ENCODE results near the gene ATRN.

ATRN gene

DNA sequence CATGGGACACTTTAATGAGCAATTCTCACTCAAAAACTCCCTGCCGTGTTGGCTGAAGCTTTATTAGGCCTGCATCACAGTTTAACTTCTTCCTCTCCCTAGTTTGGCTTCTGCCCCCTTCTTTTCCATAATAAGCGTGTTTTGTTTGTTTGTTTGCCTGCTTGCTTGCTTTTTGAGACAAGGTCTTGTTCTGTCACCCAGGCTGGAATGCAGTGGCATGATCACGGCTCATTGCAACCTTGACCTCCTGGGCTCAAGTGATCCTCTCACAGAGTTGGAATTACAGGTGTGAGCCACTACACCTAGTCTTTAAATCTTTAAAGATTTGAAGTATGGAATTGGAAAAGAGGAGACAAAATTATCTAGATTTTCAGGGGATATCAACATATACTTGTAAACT lies 38.0 kb upstream of the ATRN start:
- no peak for TF ChIP-seq CTCF (conservative IDR thresholded peaks at IDR 0.05; ENCODE audit: low read depth)
- H3K27ac ChIP-seq: no peak overlapping the region
- ChIA-PET CTCF (interaction anchor here (0.6 kb wide), 1 partner anchor 14 kb away, joined by 3 read pairs; no protein-coding TSS in a partner anchor), POLR2A (ENCODE audit: low non-redundant PET) (no interaction called here)
- no peak for DNase-seq (ENCODE audit: low spot score)

DNA sequence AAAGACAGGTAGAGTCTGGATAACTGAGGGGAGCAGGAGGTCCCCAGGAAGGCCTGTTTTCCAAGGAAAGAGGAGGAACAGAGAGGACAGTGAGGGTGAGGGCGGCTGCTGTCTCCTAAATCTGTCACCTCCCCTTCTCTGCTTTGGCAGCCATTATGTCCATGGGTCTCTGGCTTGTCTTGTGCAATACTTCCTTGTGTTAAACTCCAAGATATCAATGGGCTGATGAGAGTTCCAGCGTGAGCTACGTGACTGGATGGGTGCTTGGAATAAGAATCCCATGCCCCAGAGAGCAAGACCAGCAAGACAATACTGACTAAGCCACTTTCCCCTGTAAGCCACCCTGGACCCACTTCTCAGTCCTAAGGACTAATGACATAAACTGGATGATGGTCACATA lies 37.1 kb upstream of the ATRN start:
- ChIA-PET POLR2A (ENCODE audit: low non-redundant PET) (no interaction called here), CTCF (no interaction called here)
- no peak for TF ChIP-seq CTCF (conservative IDR thresholded peaks at IDR 0.05; ENCODE audit: low read depth)
- no peak overlapping the region for H3K27ac ChIP-seq
- no peak for DNase-seq (ENCODE audit: low spot score)

GRCh38 chr20:3434232-3434631 lies 36.6 kb upstream of the ATRN start:
- ChIA-PET POLR2A (ENCODE audit: low non-redundant PET) (no interaction called here), CTCF (no interaction called here)
- no peak overlapping the region for H3K27ac ChIP-seq
- DNase-seq (ENCODE audit: low spot score): no peak
- TF ChIP-seq CTCF (conservative IDR thresholded peaks at IDR 0.05; ENCODE audit: low read depth): no peak

GRCh38 chr20:3436864-3437574 lies 33.8 kb upstream of the ATRN start:
- CTCF ChIA-PET: interaction anchor here (0.6 kb wide), 1 partner anchor 126 kb away, joined by 3 read pairs; no protein-coding TSS in a partner anchor
- POLR2A ChIA-PET (ENCODE audit: low non-redundant PET): interaction anchor here (0.6 kb wide), 1 partner anchor 62 kb away, joined by 3 read pairs; no protein-coding TSS in a partner anchor
- H3K27ac ChIP-seq: no peak overlapping the region
- DNase-seq (ENCODE audit: low spot score): no peak
- TF ChIP-seq CTCF (conservative IDR thresholded peaks at IDR 0.05; ENCODE audit: low read depth): no peak

DNA sequence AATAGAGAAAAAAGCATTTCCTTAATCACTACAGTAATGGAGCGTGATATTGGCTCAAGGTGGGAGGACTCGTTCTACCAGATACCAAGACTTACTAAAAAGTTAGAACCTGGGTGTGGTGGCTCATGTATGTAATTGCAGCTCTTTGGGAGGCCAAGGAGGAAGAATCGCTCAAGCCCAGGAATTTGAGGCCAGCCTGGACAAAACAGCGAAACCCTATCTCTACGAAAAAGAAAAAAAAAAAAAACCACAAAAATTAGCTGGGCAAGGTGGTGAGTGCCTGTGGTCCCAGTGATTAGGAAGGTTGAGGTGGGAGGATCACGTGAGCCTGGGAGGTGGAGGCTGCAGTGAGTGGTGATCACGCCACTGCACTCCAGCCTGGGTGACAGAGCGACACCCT lies 24.0 kb upstream of the ATRN start:
- H3K27ac ChIP-seq: no peak overlapping the region
- CTCF ChIA-PET: interaction anchor here (0.6 kb wide), 2 partner anchors 14 to 22 kb away, joined by 3 to 4 read pairs; no protein-coding TSS in a partner anchor
- peak; percentile 41 for DNase-seq (ENCODE audit: low spot score)
- POLR2A ChIA-PET (ENCODE audit: low non-redundant PET): no interaction called here
- TF ChIP-seq CTCF (conservative IDR thresholded peaks at IDR 0.05; ENCODE audit: low read depth): no peak

DNA sequence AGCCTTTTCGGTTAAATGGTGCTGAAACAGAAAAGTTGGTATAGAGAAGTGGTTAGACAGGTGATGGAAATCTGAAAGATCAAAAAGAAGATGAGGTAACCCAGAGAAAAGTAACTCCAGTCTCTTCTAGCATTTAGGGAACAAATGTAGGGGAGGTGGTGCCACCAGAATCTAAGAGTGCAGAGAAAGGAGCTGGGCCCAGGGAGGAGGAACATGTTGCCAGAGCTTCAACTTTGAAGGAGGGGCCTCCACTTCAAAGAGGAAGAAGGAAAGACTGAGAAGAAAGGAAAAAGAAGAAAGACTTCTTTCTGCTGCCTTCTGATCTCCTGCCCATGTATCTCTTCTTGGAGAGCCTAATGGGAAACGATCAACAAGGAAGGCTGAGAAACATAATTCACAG lies 23.5 kb upstream of the ATRN start:
- ChIA-PET POLR2A (ENCODE audit: low non-redundant PET) (no interaction called here), CTCF (interaction anchor here (0.6 kb wide), 2 partner anchors 15 to 23 kb away, joined by 3 to 4 read pairs; no protein-coding TSS in a partner anchor)
- no peak overlapping the region for H3K27ac ChIP-seq
- no peak for TF ChIP-seq CTCF (conservative IDR thresholded peaks at IDR 0.05; ENCODE audit: low read depth)
- DNase-seq (ENCODE audit: low spot score): no peak
